ENCODE data around the gene DNAL4. TPM values are rescaled to one million over a fixed set of nuclear protein-coding genes. Genes with fewer than 3 reads are reported as not detected.
A peak's percentile ranks its signal among the peaks of the same experiment; 100 is the strongest.

DNAL4 gene
- total RNA-seq, 2 donors from 2014 or later: 11.4 to 13.8 TPM

GRCh38 chr22:38759005-38759404 lies 34.9 kb downstream of the DNAL4 start:
- H3K9me3 ChIP-seq: no peaks in the 10 kb centered on the region
- DNase-seq: no peak
- intact Hi-C loops (cut with DNase I): no loop called here
- no peak for TF ChIP-seq POLR2A (IDR thresholded peaks at IDR 0.05)
- no peak for TF ChIP-seq CTCF (IDR thresholded peaks at IDR 0.05)
- no peak for ATAC-seq
- peaks cover 18% of the 10 kb centered on the region for H3K4me1 ChIP-seq
- no peaks in the 10 kb centered on the region for H3K27me3 ChIP-seq
- no peak overlapping the region for H3K27ac ChIP-seq
- H3K4me3 ChIP-seq: no peak overlapping the region
- WGBS, 2 donors: 84 to 85% methylated on average over 4 to 7 of the region's 7 CpGs
- no peaks in the 10 kb centered on the region for H3K36me3 ChIP-seq (replicated peaks in 1 of 2; ENCODE audit: insufficient read depth in 1 of 2, low read depth in 2 of 2)

GRCh38 chr22:38758276-38758945 lies 35.5 kb downstream of the DNAL4 start:
- intact Hi-C loops (cut with DNase I): no loop called here
- ATAC-seq: no peak
- Histone ChIP-seq H3K27me3 (no peaks in the 10 kb centered on the region), H3K4me1 (peaks cover 24% of the 10 kb centered on the region), H3K27ac (no peak overlapping the region), H3K9me3 (no peaks in the 10 kb centered on the region), H3K36me3 (replicated peaks in 1 of 2; ENCODE audit: insufficient read depth in 1 of 2, low read depth in 2 of 2) (no peaks in the 10 kb centered on the region), H3K4me3 (no peak overlapping the region)
- WGBS, 2 donors: 85 to 100% methylated on average over 2 to 16 of the region's 16 CpGs
- DNase-seq: no peak
- TF ChIP-seq CTCF (IDR thresholded peaks at IDR 0.05): no peak

- WGBS, 2 donors: 62 to 94% methylated on average over 2 to 4 of the region's 4 CpGs
- Histone ChIP-seq H3K36me3 (replicated peaks in 1 of 2; ENCODE audit: insufficient read depth in 1 of 2, low read depth in 2 of 2) (peaks cover 0 to under 1% of the 10 kb centered on the region in 2 donors), H3K4me3 (no peak overlapping the region), H3K27ac (no peak overlapping the region), H3K27me3 (no peaks in the 10 kb centered on the region), H3K4me1 (peaks cover 34% of the 10 kb centered on the region), H3K9me3 (no peaks in the 10 kb centered on the region)
- ATAC-seq (no peak), DNase-seq (no peak)
- TF ChIP-seq CTCF (IDR thresholded peaks at IDR 0.05) (no peak), POLR2A (IDR thresholded peaks at IDR 0.05) (no peak)
- intact Hi-C loops (cut with DNase I): no loop called here
Measured at GRCh38 chr22:38757464-38757757, 36.5 kb downstream of the DNAL4 start.

- no peaks in the 10 kb centered on the region for H3K9me3 ChIP-seq
- peak overlapping the region in 1 of 2 donors; percentile 52 for H3K4me3 ChIP-seq
- H3K27ac ChIP-seq: peak overlapping the region in 3 of 4 donors; percentile 92 to 98 (median 95)
- TF ChIP-seq CTCF (IDR thresholded peaks at IDR 0.05): no peak
- TF ChIP-seq POLR2A (IDR thresholded peaks at IDR 0.05): no peak
- ATAC-seq: no peak
- no peaks in the 10 kb centered on the region for H3K27me3 ChIP-seq
- intact Hi-C loops (cut with DNase I): no loop called here
- H3K4me1 ChIP-seq: peaks cover 39% of the 10 kb centered on the region
- H3K36me3 ChIP-seq (replicated peaks in 1 of 2; ENCODE audit: insufficient read depth in 1 of 2, low read depth in 2 of 2): peaks cover under 1 to 6% of the 10 kb centered on the region in 2 donors
- DNase-seq: peak in 2 of 4 donors; percentile 37
- 51 to 56% methylated on average over 14 to 17 of the region's 17 CpGs for whole genome bisulfite sequencing, 2 donors
Measured at GRCh38 chr22:38756711-38757463, 37.1 kb downstream of the DNAL4 start.
